Measurements from ENCODE around the gene NAIF1.

GRCh38 chr9:128077847-128078503 lies 10.9 kb upstream of the NAIF1 start:
- no peak for TF ChIP-seq EZH2 (IDR thresholded peaks at IDR 0.05)
- TF ChIP-seq POLR2AphosphoS5 (IDR thresholded peaks at IDR 0.05; ENCODE audit: borderline replicate concordance, low read depth, low read length), result no peak
- TF ChIP-seq FOXP2 (optimal IDR thresholded peaks at IDR 0.05; ENCODE audit: control extremely low read depth, extremely low read length, insufficient read depth), result no peak
